ENCODE measurements around the gene BARD1. TPM values are rescaled to one million over a fixed set of nuclear protein-coding genes. Genes with fewer than 3 reads are reported as not detected.

Gene BARD1
- total and polyA plus RNA-seq, 2 experiments from 2014 or later, result 6.1 to 14.5 TPM

- Histone ChIP-seq H3K4me2 (no peak overlapping the region), H3K36me3 (replicated peaks; ENCODE audit: insufficient read depth, low read depth) (no peaks in the 10 kb centered on the region), H3K4me3 (no peak overlapping the region), H4K20me1 (ENCODE audit: insufficient read depth, poor library complexity, severe bottlenecking) (no peaks in the 10 kb centered on the region), H3K27ac (no peak overlapping the region), H2AFZ (no peak overlapping the region), H3K4me1 (ENCODE audit: insufficient read depth) (no peaks in the 10 kb centered on the region), H3K9me3 (ENCODE audit: low read depth) (no peaks in the 10 kb centered on the region), H3K79me2 (no peaks in the 10 kb centered on the region), H3K9me2 (replicated peaks; ENCODE audit: insufficient read depth) (no peaks in the 10 kb centered on the region), H3K27me3 (no peaks in the 10 kb centered on the region)
- TF ChIP-seq, protein P1, sequence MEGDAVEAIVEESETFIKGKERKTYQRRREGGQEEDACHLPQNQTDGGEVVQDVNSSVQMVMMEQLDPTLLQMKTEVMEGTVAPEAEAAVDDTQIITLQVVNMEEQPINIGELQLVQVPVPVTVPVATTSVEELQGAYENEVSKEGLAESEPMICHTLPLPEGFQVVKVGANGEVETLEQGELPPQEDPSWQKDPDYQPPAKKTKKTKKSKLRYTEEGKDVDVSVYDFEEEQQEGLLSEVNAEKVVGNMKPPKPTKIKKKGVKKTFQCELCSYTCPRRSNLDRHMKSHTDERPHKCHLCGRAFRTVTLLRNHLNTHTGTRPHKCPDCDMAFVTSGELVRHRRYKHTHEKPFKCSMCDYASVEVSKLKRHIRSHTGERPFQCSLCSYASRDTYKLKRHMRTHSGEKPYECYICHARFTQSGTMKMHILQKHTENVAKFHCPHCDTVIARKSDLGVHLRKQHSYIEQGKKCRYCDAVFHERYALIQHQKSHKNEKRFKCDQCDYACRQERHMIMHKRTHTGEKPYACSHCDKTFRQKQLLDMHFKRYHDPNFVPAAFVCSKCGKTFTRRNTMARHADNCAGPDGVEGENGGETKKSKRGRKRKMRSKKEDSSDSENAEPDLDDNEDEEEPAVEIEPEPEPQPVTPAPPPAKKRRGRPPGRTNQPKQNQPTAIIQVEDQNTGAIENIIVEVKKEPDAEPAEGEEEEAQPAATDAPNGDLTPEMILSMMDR (IDR thresholded peaks at IDR 0.05; ENCODE audit: poor library complexity), result no peak
- TF ChIP-seq EZH2 (IDR thresholded peaks at IDR 0.05; ENCODE audit: borderline replicate concordance) (no peak), EZH2phosphoT487 (IDR thresholded peaks at IDR 0.05; ENCODE audit: low read depth, severe bottlenecking, unreplicated experiment) (no peak)
- DNase-seq (ENCODE audit: low spot score), result no peak
- 93% methylated on average over 2 of the region's 2 CpGs for WGBS (ENCODE audit: low lambda C conversion rate, missing lambda C conversion rate)
Measured at GRCh38 chr2:214750529-214750928, 59.0 kb downstream of the BARD1 start.

DNA sequence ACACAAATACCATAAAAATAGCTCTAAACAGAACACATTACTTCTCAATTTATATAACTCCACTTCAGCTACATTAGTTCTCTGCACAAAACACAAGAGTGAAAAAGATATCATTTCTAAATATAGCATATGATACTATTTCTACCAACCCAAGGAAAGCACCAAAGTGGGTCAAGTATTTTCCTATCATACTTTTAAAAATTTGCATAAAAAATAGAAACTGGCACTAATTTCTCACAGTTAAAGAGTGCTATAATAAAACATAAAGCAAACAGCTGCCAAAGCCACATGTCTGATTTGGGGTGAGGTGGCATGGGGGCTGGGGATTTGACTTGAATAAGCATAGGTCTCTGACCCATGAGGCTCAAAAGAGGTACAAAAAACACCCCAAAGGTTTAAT lies 61.5 kb downstream of the BARD1 start:
- H2AFZ ChIP-seq, result no peak overlapping the region
- no peak overlapping the region for H3K27ac ChIP-seq
- H4K20me1 ChIP-seq (ENCODE audit: insufficient read depth, poor library complexity, severe bottlenecking), result no peaks in the 10 kb centered on the region
- no peak for DNase-seq (ENCODE audit: low spot score)
- H3K9me3 ChIP-seq (ENCODE audit: low read depth), result no peaks in the 10 kb centered on the region
- no peaks in the 10 kb centered on the region for H3K4me1 ChIP-seq (ENCODE audit: insufficient read depth)
- TF ChIP-seq, protein P1 (IDR thresholded peaks at IDR 0.05; ENCODE audit: poor library complexity), result no peak
- no peak for TF ChIP-seq EZH2phosphoT487 (IDR thresholded peaks at IDR 0.05; ENCODE audit: low read depth, severe bottlenecking, unreplicated experiment)
- TF ChIP-seq EZH2 (IDR thresholded peaks at IDR 0.05; ENCODE audit: borderline replicate concordance), result no peak
- H3K4me3 ChIP-seq, result no peak overlapping the region
- no peaks in the 10 kb centered on the region for H3K79me2 ChIP-seq
- no peaks in the 10 kb centered on the region for H3K27me3 ChIP-seq
- H3K9me2 ChIP-seq (replicated peaks; ENCODE audit: insufficient read depth), result no peaks in the 10 kb centered on the region
- no peak overlapping the region for H3K4me2 ChIP-seq
- no peaks in the 10 kb centered on the region for H3K36me3 ChIP-seq (replicated peaks; ENCODE audit: insufficient read depth, low read depth)

DNA sequence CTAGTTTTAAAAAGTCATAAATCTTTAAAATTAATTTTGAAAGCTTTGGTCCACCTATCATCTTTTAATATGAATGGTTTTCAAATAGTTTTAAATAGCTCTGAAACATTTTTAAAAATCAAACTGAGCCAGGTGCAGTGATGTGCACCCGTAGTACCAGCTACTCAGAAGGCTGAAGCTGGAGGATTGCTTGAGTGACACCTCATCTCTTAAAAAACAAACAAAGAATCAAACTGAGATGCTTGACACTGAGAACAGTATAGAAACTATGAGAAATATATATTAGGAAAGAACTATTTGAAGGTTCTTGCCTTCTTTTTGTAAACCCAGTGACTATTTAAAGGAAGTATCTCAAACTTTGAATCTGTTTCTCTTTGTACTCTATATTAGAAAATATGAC lies 67.4 kb downstream of the BARD1 start:
- no peak overlapping the region for H3K4me3 ChIP-seq
- no peaks in the 10 kb centered on the region for H4K20me1 ChIP-seq (ENCODE audit: insufficient read depth, poor library complexity, severe bottlenecking)
- no peak overlapping the region for H3K4me2 ChIP-seq
- no peaks in the 10 kb centered on the region for H3K36me3 ChIP-seq (replicated peaks; ENCODE audit: insufficient read depth, low read depth)
- H3K27ac ChIP-seq, result no peak overlapping the region
- no peaks in the 10 kb centered on the region for H3K9me2 ChIP-seq (replicated peaks; ENCODE audit: insufficient read depth)
- WGBS (ENCODE audit: low lambda C conversion rate, missing lambda C conversion rate), result 97% methylated on average over 1 of the region's 1 CpG
- H3K27me3 ChIP-seq, result no peaks in the 10 kb centered on the region
- TF ChIP-seq, protein P1 (IDR thresholded peaks at IDR 0.05; ENCODE audit: poor library complexity), result no peak
- TF ChIP-seq EZH2 (IDR thresholded peaks at IDR 0.05; ENCODE audit: borderline replicate concordance) (no peak), EZH2phosphoT487 (IDR thresholded peaks at IDR 0.05; ENCODE audit: low read depth, severe bottlenecking, unreplicated experiment) (no peak)
- H3K79me2 ChIP-seq, result no peaks in the 10 kb centered on the region
- no peaks in the 10 kb centered on the region for H3K9me3 ChIP-seq (ENCODE audit: low read depth)
- no peaks in the 10 kb centered on the region for H3K4me1 ChIP-seq (ENCODE audit: insufficient read depth)
- no peak for DNase-seq (ENCODE audit: low spot score)
- H2AFZ ChIP-seq, result no peak overlapping the region

- 96% methylated on average over 1 of the region's 1 CpG for WGBS (ENCODE audit: low lambda C conversion rate, missing lambda C conversion rate)
Measured at GRCh38 chr2:214740867-214741395, 68.6 kb downstream of the BARD1 start.

More at GRCh38 chr2:214740867-214741395, 68.6 kb downstream of the BARD1 start:
- Histone ChIP-seq H3K4me2 (no peak overlapping the region), H3K79me2 (no peaks in the 10 kb centered on the region), H3K27me3 (no peaks in the 10 kb centered on the region), H2AFZ (no peak overlapping the region), H3K27ac (no peak overlapping the region), H4K20me1 (ENCODE audit: insufficient read depth, poor library complexity, severe bottlenecking) (no peaks in the 10 kb centered on the region), H3K9me3 (ENCODE audit: low read depth) (no peaks in the 10 kb centered on the region), H3K9me2 (replicated peaks; ENCODE audit: insufficient read depth) (no peaks in the 10 kb centered on the region), H3K36me3 (replicated peaks; ENCODE audit: insufficient read depth, low read depth) (no peaks in the 10 kb centered on the region), H3K4me1 (ENCODE audit: insufficient read depth) (no peaks in the 10 kb centered on the region), H3K4me3 (no peak overlapping the region)
- TF ChIP-seq EZH2phosphoT487 (IDR thresholded peaks at IDR 0.05; ENCODE audit: low read depth, severe bottlenecking, unreplicated experiment), result no peak
- no peak for TF ChIP-seq EZH2 (IDR thresholded peaks at IDR 0.05; ENCODE audit: borderline replicate concordance)
- no peak for DNase-seq (ENCODE audit: low spot score)

Measured in hepatocyte (in vitro differentiated cells).